GM21825 (cell line): ENCODE results near the gene LRG1.
"Not testable (repeated sequence)": the region's sequence is repeated elsewhere in the genome, so short reads cannot be mapped to it uniquely, and the experiment has no call there.

Experiments used
- ATAC-seq: cut with Tn5 transposase; IDR thresholded peaks from one replicate; pipeline ENCODE4 v1.9.1; 2021; ENCODE audit warnings: mild to moderate bottlenecking, moderate library complexity; ENCODE audit not compliant: unreplicated experiment

The LRG1 gene

GRCh38 chr19:4576016-4576933 is 36.4 kb upstream of the LRG1 start:
- ATAC-seq: no peak

- ATAC-seq: no peak
These were observed 35.6 kb upstream of the LRG1 start for GRCh38 chr19:4575267-4576015.

DNA sequence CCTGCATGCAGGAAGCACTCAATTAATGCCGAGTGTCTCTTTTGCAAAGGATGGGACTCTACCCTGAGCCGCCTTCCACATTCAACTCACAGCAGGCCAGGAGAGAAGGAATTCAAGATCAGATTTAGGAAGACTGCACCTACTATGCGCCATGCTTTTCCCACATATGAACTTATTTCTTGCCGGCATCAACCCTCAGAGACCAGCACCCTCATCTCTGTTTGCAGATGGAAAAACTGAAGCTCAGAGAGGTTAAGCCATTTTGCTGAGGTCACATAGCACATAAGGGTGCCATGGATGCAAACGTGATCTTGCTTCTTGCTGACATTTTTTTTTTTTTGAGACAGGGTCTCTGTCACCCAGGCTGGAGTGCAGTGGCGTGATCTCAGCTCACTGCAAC is 33.8 kb upstream of the LRG1 start:
- ATAC-seq: no peak

- no peak for ATAC-seq
These were observed 31.6 kb upstream of the LRG1 start for GRCh38 chr19:4571305-4571917.

GRCh38 chr19:4570916-4571304 is 31.1 kb upstream of the LRG1 start:
- no peak for ATAC-seq

GRCh38 chr19:4570402-4570801 is 30.6 kb upstream of the LRG1 start:
- ATAC-seq: no peak

DNA sequence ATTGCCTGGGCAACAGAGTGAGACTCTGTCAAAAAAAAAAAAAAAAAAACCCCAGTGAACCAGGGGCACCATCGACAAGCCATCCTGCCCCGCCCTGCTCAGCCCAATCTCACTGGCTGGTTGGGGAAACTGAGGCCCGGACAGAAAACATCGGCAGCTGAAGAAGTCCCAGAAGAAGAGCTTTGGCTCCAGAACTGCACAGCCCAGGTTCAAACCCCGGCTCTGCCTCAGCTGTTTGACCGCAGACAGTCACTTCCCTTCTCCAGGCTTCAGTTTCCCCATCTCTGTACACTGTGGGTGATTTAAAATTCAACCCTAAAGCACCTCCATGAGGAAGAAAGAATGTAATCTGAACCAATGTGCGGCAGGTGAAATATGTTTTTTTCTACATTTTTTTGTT is 29.1 kb upstream of the LRG1 start:
- no peak for ATAC-seq

GRCh38 chr19:4567584-4568071 is 27.8 kb upstream of the LRG1 start:
- no peak for ATAC-seq

DNA sequence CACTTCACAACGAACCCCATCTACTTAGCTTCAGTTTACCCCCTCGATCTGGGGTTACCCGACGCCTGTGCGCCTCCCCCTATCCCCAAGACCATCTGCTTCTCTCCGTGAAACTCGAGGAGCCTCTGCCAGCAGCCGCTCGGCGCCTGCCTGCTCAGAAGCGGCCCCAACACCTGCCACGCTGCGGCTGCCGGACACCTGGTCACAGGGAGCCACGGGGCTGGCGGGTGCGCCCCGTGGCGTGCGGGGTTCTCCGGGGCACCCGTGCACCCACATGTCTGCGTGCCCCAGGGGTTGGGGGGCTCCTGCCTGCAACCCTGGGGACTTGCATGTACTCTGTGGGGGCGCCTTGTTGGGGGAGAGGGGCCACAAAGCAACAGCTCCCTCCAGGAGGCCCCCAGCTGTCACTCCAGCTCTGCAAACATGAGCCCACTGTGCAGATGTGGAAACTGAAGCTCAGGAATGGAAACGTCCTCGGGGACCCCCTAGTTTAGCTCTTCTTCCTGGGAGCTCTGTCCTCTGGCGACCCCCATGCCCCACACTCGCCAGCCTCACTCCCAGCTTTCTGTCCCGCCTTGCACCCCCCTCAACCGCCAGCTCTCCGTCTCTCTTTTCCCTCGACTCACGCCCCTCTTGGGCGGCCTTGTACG is 26.7 kb upstream of the LRG1 start:
- no peak for ATAC-seq

DNA sequence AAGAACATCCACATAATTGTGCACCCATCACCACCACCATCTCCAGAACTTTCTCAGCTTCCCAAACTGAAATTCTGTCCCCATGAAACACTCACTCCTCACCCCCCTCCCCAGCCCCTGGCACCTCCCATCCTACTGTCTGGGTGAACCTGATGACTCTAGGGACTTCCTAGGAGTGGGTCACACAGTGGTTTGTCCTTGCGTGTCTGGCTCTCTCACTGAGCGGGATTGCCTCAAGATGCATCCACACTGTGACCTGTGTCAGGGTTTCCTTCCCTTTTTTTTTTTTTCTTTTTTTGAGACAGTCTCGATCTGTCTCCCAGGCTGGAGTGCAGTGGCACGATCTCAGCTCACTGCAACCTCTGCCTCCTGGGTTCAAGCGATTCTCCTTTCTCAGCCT is 23.7 kb upstream of the LRG1 start:
- not testable (repeated sequence) for ATAC-seq

- not testable (repeated sequence) for ATAC-seq
These were observed 22.2 kb upstream of the LRG1 start for GRCh38 chr19:4562085-4562484.

DNA sequence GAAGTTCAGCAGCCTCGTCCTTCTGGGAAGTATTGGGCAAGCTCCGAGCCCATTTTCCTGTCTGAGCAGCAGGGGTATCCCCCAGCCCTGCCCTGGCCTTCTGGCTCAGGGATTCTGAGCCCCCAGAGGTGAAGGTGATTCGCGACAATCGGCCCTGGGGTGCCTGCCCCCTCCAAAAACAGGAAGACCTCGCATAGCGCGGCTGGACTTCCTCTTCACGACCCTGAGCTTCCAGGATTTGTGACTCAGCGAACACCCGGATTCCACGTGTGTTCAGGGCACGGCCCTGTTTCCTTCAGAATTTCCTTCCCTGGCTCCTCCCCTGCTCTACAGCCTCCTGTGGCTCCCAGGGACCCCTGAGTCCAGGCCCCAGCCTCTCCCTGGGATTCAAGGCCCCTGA is 19.7 kb upstream of the LRG1 start, which contains the start of gene SEMA6B:
TSS of gene SEMA6B (minus strand) at position 116 of the 400 bp plus-strand sequence. CDS start 1,227 bp downstream, outside the sequence.
- no peak for ATAC-seq

GRCh38 chr19:4557971-4558941 is 18.4 kb upstream of the LRG1 start:
- no peak for ATAC-seq

GRCh38 chr19:4557144-4557970 is 17.5 kb upstream of the LRG1 start:
- no peak for ATAC-seq

GRCh38 chr19:4556597-4557127 is 16.8 kb upstream of the LRG1 start:
- ATAC-seq: no peak

DNA sequence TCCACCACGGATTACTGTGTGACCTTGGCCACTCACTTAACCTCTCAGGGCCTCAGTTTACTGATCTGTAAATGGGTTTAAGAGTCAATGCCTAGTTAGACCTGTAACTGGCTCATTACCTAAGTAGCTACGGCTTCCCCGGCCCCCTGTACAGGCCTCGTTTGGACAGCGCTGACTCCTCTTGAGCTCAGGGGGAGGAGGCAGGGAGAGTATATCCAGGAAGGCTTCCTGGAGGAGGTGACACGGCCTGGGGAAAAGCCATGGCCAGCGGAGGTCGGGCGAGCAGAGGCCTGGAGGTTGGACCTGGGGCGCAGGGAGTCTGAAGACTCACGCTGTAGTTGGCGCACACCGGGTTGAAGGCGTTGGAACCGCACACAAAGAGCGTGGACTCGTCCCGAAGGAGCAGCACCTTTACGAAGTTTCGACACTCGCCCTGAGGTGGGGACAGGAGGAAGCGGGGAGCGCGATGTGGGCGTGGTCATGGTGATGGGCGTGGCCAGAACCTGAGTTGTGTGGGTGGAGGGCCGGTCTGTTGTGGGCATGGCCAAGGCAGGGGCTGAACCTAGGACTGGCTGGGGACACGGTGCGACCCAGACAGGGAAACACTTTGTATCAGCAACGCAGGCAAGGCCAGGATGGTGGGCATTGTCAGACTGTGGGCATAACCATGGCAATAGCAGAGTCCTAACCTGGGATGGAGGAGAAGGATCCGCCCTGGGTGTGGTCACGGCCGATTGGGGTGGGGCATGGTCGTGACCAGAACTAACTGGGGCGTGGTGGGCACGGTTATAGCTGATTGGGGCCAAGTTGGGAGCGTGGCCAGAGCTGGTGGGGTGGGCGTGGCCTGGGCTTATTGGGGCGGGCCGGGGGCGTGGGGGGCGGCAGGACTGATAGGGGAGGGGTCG is 16.1 kb upstream of the LRG1 start:
- no peak for ATAC-seq

DNA sequence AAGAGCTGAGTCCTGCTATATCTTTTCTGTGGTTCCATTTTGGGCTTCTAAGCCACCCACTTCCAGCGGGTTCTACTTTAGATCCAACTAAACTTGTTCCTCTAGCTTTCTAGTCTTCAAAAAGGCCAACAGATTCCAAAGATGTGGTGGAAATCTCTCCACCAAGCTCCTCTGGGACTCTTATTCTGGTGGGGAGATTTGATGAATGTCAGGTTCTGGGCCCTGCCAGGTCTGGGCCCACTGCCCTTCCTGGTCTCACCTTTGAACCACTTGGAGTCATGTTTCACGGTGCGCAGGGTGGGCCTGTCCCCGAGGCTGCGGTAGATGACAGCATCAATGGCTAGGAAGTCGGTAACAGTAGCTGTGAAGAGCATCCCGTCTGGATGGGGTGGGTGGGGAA is 14.9 kb upstream of the LRG1 start:
- ATAC-seq: no peak

DNA sequence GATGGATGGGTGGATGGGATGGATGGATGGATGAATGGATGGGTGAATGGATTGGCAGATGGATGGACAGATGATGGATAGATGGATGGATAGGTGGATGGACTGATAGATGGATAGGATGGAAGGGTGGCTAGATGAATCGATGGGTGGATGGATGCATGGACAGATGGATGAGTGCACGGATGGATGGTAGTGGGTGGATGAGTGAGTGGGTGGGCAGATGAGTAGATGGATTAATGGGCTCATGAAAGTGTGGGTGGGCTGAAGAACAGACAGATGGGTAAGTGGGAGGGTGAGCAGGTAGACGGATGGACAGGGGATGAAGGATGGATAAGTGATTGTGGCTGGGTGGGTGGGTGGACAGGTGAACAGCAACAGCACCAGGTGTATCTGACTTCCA is 13.9 kb upstream of the LRG1 start:
- ATAC-seq: no peak
